Natural killer cell (primary cell): ENCODE measurements around the gene KIF12. TPM values are rescaled to one million over a fixed set of nuclear protein-coding genes. Genes with fewer than 3 reads are reported as not detected.

ENCODE experiments used
- ATAC-seq, 3 donors: fragments of 150-1000 bp in 2 of 3; fragments of 200-7000 bp in 1 of 3; cut with Tn5 transposase; 1 replicate in 1 of 3; 2 replicates in 2 of 3; pipeline ENCODE4 v1.10.0; 2021; ENCODE audit warnings: mild to moderate bottlenecking in 2 of 3, moderate library complexity in 2 of 3
- DNase-seq, 2 donors: peaks; one replicate each; pipeline versions ENCODE4 v3.0.0 to v3.0.0-alpha.2; 2013 to 2021; ENCODE audit warnings: mixed read lengths in 1 of 2
- H3K27ac ChIP-seq: one replicate; pipeline ENCODE4 v1.5.1; 2013; ENCODE audit warnings: mild to moderate bottlenecking, low read length
- H3K27me3 ChIP-seq: one replicate; pipeline ENCODE4 v1.6.1; 2013; ENCODE audit warnings: low read length; ENCODE audit not compliant: control insufficient read depth, insufficient read depth
- H3K36me3 ChIP-seq: one replicate; pipeline ENCODE4 v1.6.1; 2013; ENCODE audit warnings: low read length; ENCODE audit not compliant: control insufficient read depth, insufficient read depth
- H3K4me1 ChIP-seq: one replicate; pipeline ENCODE4 v1.6.1; 2013; ENCODE audit warnings: low read length; ENCODE audit not compliant: control insufficient read depth, insufficient read depth
- H3K4me3 ChIP-seq: one replicate; pipeline ENCODE4 v1.5.1; 2013; ENCODE audit warnings: low read length
- H3K9me3 ChIP-seq: one replicate; pipeline ENCODE4 v1.6.1; 2013; ENCODE audit warnings: low read length; ENCODE audit not compliant: control insufficient read depth, insufficient read depth
- H3K27ac Mint-ChIP-seq, 2 donors: one replicate each; pipeline ENCODE4 v1.8.0; 2022; ENCODE audit warnings: mild to moderate bottlenecking in 2 of 2, mixed read lengths in 2 of 2, moderate library complexity in 1 of 2
- H3K27me3 Mint-ChIP-seq, 2 donors: one replicate each; pipeline ENCODE4 v1.8.0; 2022; ENCODE audit warnings: low read depth in 2 of 2, mixed read lengths in 2 of 2
- H3K36me3 Mint-ChIP-seq: one replicate; pipeline ENCODE4 v1.8.0; 2022; ENCODE audit warnings: mixed read lengths
- H3K4me1 Mint-ChIP-seq, 2 donors: one replicate each; pipeline ENCODE4 v1.8.0; 2022; ENCODE audit warnings: mixed read lengths in 2 of 2
- H3K4me3 Mint-ChIP-seq: one replicate; pipeline ENCODE4 v1.8.0; 2022; ENCODE audit warnings: mild to moderate bottlenecking, moderate library complexity, mixed read lengths
- H3K9me3 Mint-ChIP-seq, 2 donors: one replicate each; pipeline ENCODE4 v1.8.0; 2022; ENCODE audit warnings: mixed read lengths in 2 of 2
- WGBS: methylation state at CpG from one replicate; pipeline ENCODE4 v1.1.7; 2013; ENCODE audit warnings: missing lambda C conversion rate; ENCODE audit not compliant: insufficient coverage; 5-methylcytosine and 5-hydroxymethylcytosine counted together
- intact Hi-C: fragments of 100-400 bp; cut with micrococcal nuclease; formaldehyde crosslinking; loops from one replicate; pipeline ENCODE4 v1.14.2; 2022
- total RNA-seq, 4 donors: library from RNA; stranded (reverse); fragments of 120-200 nt in 1 of 4; gene quantifications; one replicate each; pipeline versions ENCODE4 v1.2.3 to v1.2.4, GENCODE V29; 2013 to 2022
- TF ChIP-seq, protein P1 (sequence below): fragments of 200-600 bp; IDR thresholded peaks from one replicate; pipeline ENCODE4 v1.8.0; 2022; ENCODE audit warnings: antibody characterized with exemption

The KIF12 gene
- total RNA-seq, 3 donors from 2014 or later (not counting 1 experiment from before 2014, with no cell fraction given): not detected

DNA sequence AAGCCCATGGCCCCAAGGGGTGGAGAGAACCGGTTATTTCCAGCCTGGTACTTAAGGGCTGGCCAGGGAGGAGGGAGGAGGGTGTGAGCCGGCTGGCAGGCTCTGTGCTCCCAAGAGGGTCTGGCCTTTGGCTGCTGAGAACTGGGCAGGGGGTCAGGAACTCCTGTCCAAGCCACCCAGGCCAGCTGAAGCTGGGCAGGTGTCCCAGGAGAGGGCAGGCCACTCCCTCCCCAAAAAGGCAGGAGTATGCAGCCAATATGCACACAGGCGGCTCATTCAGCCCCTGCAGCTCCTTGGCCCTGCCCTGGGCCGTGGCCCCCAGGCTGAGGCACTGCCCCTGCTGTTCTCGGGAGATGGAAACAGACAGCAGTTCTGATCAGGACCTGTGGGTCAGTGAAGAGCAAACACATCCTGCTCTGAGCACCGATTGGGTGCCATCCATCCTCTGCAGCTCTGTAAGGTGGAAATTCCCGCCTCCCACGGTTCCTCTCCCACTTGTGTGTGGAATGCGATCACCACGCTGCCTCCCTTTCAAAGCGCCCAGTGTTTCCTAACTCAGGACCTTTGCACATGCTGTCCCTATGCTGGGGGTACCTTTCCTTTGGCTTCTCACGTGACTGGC, 17.1 kb upstream of the KIF12 start:
- Histone ChIP-seq H3K4me1 (no peaks in the 10 kb centered on the region), H3K27me3 (no peaks in the 10 kb centered on the region), H3K4me3 (no peak overlapping the region), H3K36me3 (no peaks in the 10 kb centered on the region), H3K9me3 (no peaks in the 10 kb centered on the region), H3K27ac (no peak overlapping the region)
- intact Hi-C loops: no loop called here
- H3K27ac Mint-ChIP-seq: no peak overlapping the region
- TF ChIP-seq, protein P1, sequence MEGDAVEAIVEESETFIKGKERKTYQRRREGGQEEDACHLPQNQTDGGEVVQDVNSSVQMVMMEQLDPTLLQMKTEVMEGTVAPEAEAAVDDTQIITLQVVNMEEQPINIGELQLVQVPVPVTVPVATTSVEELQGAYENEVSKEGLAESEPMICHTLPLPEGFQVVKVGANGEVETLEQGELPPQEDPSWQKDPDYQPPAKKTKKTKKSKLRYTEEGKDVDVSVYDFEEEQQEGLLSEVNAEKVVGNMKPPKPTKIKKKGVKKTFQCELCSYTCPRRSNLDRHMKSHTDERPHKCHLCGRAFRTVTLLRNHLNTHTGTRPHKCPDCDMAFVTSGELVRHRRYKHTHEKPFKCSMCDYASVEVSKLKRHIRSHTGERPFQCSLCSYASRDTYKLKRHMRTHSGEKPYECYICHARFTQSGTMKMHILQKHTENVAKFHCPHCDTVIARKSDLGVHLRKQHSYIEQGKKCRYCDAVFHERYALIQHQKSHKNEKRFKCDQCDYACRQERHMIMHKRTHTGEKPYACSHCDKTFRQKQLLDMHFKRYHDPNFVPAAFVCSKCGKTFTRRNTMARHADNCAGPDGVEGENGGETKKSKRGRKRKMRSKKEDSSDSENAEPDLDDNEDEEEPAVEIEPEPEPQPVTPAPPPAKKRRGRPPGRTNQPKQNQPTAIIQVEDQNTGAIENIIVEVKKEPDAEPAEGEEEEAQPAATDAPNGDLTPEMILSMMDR: no peak
- H3K4me3 Mint-ChIP-seq: no peak overlapping the region
- H3K27me3 Mint-ChIP-seq: peaks cover 29 to 30% of the 10 kb centered on the region in 2 donors
- H3K36me3 Mint-ChIP-seq: no peaks in the 10 kb centered on the region
- DNase-seq (no peak), ATAC-seq (no peak)
- WGBS: 85% methylated on average over 12 of the region's 12 CpGs
- no peaks in the 10 kb centered on the region for H3K4me1 Mint-ChIP-seq
- no peaks in the 10 kb centered on the region for H3K9me3 Mint-ChIP-seq

DNA sequence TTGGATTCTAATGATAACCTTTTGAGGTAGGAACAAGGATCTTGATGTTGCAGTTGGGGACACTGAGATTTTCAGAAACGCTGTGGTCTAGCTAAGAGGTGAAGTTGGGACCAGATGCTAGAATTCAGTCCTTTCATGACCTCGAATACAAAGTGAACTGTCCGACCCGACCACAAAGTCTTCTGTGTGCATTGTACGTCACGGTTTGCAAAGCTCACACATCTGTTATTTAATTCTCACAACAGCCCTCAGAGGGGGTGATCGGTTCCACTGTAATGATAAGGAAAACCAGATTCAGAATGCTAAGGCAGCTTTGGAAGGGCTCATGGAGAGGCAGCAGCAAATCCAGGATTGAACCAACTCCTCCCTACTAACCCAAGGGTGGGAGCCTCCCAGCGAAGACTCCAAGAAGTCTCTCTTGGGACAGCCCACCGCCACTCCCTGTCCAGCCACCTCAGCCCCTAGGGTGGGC, 16.6 kb upstream of the KIF12 start:
- Histone ChIP-seq H3K4me1 (no peaks in the 10 kb centered on the region), H3K9me3 (no peaks in the 10 kb centered on the region), H3K27me3 (no peaks in the 10 kb centered on the region), H3K4me3 (no peak overlapping the region), H3K36me3 (no peaks in the 10 kb centered on the region), H3K27ac (no peak overlapping the region)
- Mint-ChIP-seq H3K9me3 (no peaks in the 10 kb centered on the region), H3K27me3 (peaks cover 30 to 33% of the 10 kb centered on the region in 2 donors), H3K4me1 (no peaks in the 10 kb centered on the region), H3K4me3 (no peak overlapping the region), H3K36me3 (no peaks in the 10 kb centered on the region), H3K27ac (no peak overlapping the region)
- WGBS: 89% methylated on average over 6 of the region's 9 CpGs
- intact Hi-C loops: no loop called here
- ATAC-seq (no peak), DNase-seq (no peak)
- TF ChIP-seq, protein P1: no peak

DNA sequence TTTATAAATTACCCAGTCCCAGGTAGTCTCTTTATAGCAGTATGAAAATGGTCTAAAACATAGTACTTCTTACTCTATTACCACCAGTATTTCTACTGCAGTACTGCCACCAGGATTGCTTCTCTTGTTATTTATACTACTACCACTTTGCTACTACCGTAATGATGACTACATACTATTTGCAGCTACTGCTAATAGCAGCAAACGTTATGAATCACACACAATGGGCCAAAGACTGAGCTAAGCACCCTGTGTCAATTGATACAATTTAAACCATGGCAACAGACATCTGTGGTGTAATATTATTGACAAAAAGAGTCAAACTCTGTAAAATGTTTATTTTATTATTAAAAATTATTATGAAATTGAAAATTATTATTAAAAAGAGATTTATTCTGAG, 15.3 kb upstream of the KIF12 start:
- Mint-ChIP-seq H3K9me3 (no peaks in the 10 kb centered on the region), H3K4me1 (no peaks in the 10 kb centered on the region), H3K27me3 (peaks cover 30% of the 10 kb centered on the region in 2 donors), H3K4me3 (no peak overlapping the region), H3K27ac (no peak overlapping the region), H3K36me3 (no peaks in the 10 kb centered on the region)
- DNase-seq: no peak
- WGBS: 74% methylated on average over 2 of the region's 2 CpGs
- H3K4me3 ChIP-seq: no peak overlapping the region
- no peak overlapping the region for H3K27ac ChIP-seq
- no peak for ATAC-seq
- H3K9me3 ChIP-seq: no peaks in the 10 kb centered on the region
- TF ChIP-seq, protein P1: no peak
- no peaks in the 10 kb centered on the region for H3K4me1 ChIP-seq
- intact Hi-C loops: no loop called here
- no peaks in the 10 kb centered on the region for H3K36me3 ChIP-seq
- H3K27me3 ChIP-seq: no peaks in the 10 kb centered on the region
